CD14-positive monocyte (primary cell): ENCODE measurements around the gene PCDHGC4. TPM values are rescaled to one million over a fixed set of nuclear protein-coding genes. Genes with fewer than 3 reads are reported as not detected.

Experiments
- DNase-seq, 3 donors: peaks; one replicate each; pipeline ENCODE4 v3.0.0-alpha.2; 2011 to 2022
- H2AFZ ChIP-seq: 2 replicates; pipeline ENCODE4 v1.6.0; 2012; ENCODE audit warnings: mild to moderate bottlenecking, low read depth, low read length, inconsistent platforms; ENCODE audit not compliant: insufficient read depth, poor library complexity, severe bottlenecking
- H3K27ac ChIP-seq, 2 donors: 1 replicate in 1 of 2; 2 replicates in 1 of 2; pipeline ENCODE4 v1.5.1; 2012 to 2013; ENCODE audit warnings: low read length in 2 of 2, control low read depth in 1 of 2, inconsistent platforms in 1 of 2, low read depth in 1 of 2, mild to moderate bottlenecking in 1 of 2
- H3K27me3 ChIP-seq, 2 donors: one replicate each; pipeline versions ENCODE4 v1.6.0 to v1.6.1; 2011 to 2013; ENCODE audit warnings: low read length in 2 of 2; ENCODE audit not compliant: control insufficient read depth in 2 of 2, insufficient read depth in 2 of 2
- H3K36me3 ChIP-seq, 2 donors: replicated peaks in 1 of 2; 1 replicate in 1 of 2; 2 replicates in 1 of 2; pipeline versions ENCODE4 v1.5.1 to v1.6.1; 2012 to 2013; ENCODE audit warnings: low read length in 2 of 2, control low read depth in 1 of 2, inconsistent platforms in 1 of 2, mild to moderate bottlenecking in 1 of 2; ENCODE audit not compliant: insufficient read depth in 2 of 2, control insufficient read depth in 1 of 2
- H3K4me1 ChIP-seq, 2 donors: 1 replicate in 1 of 2; 2 replicates in 1 of 2; pipeline versions ENCODE4 v1.5.1 to v1.6.1; 2012 to 2013; ENCODE audit warnings: low read length in 2 of 2, control low read depth in 1 of 2, inconsistent platforms in 1 of 2, mild to moderate bottlenecking in 1 of 2, moderate library complexity in 1 of 2; ENCODE audit not compliant: insufficient read depth in 2 of 2, control insufficient read depth in 1 of 2
- H3K4me2 ChIP-seq: replicated peaks from 2 replicates; pipeline ENCODE3; 2012; ENCODE audit warnings: low read length, moderate library complexity, mild to moderate bottlenecking; ENCODE audit not compliant: poor library complexity, severe bottlenecking; ENCODE audit errors: extremely low read depth
- H3K4me3 ChIP-seq, 3 experiments: fragments of 200-600 bp in 1 of 3; sonication (generic) in 1 of 3; replicated peaks in 1 of 3; 1 replicate in 2 of 3; 2 replicates in 1 of 3; pipeline ENCODE4 v1.5.1; 2011 to 2013; ENCODE audit warnings: low read length in 3 of 3, mild to moderate bottlenecking in 3 of 3, control low read depth in 2 of 3, low read depth in 2 of 3, inconsistent platforms in 1 of 3, moderate library complexity in 1 of 3
- H3K79me2 ChIP-seq: 2 replicates; pipeline ENCODE4 v1.6.0; 2012; ENCODE audit warnings: mild to moderate bottlenecking, control low read depth, inconsistent platforms, low read length, moderate library complexity; ENCODE audit not compliant: insufficient read depth
- H3K9ac ChIP-seq: 2 replicates; pipeline ENCODE4 v1.6.0; 2017; ENCODE audit warnings: low read length, mild to moderate bottlenecking; ENCODE audit not compliant: insufficient read depth, poor library complexity, severe bottlenecking
- H3K9me3 ChIP-seq, 2 donors: replicated peaks in 1 of 2; 1 replicate in 1 of 2; 2 replicates in 1 of 2; pipeline versions ENCODE4 v1.5.1 to v1.6.1; 2012 to 2013; ENCODE audit warnings: low read length in 2 of 2, control low read depth in 1 of 2; ENCODE audit not compliant: control insufficient read depth in 1 of 2, insufficient read depth in 1 of 2
- H4K20me1 ChIP-seq: 2 replicates; pipeline ENCODE4 v1.6.0; 2012; ENCODE audit warnings: mild to moderate bottlenecking, low read length, control low read depth, moderate library complexity; ENCODE audit not compliant: insufficient read depth
- H3K27ac Mint-ChIP-seq, 7 donors: one replicate each; pipeline ENCODE4 v1.8.0; 2020; ENCODE audit warnings: mild to moderate bottlenecking in 7 of 7, mixed read lengths in 7 of 7, moderate library complexity in 6 of 7, inconsistent platforms in 2 of 7
- H3K27me3 Mint-ChIP-seq, 3 donors: one replicate each; pipeline ENCODE4 v1.8.0; 2021 to 2022; ENCODE audit warnings: low read depth in 3 of 3, mild to moderate bottlenecking in 3 of 3, mixed read lengths in 3 of 3, moderate library complexity in 3 of 3, inconsistent platforms in 1 of 3
- H3K36me3 Mint-ChIP-seq, 2 donors: one replicate each; pipeline ENCODE4 v1.8.0; 2020; ENCODE audit warnings: mixed read lengths in 2 of 2, inconsistent platforms in 1 of 2, mild to moderate bottlenecking in 1 of 2
- H3K4me1 Mint-ChIP-seq: one replicate; pipeline ENCODE4 v1.8.0; 2020; ENCODE audit warnings: mild to moderate bottlenecking, mixed read lengths
- H3K4me3 Mint-ChIP-seq, 2 donors: one replicate each; pipeline ENCODE4 v1.8.0; 2020; ENCODE audit warnings: mild to moderate bottlenecking in 2 of 2, mixed read lengths in 2 of 2, moderate library complexity in 1 of 2
- H3K9me3 Mint-ChIP-seq, 7 donors: one replicate each; pipeline ENCODE4 v1.8.0; 2020 to 2022; ENCODE audit warnings: mixed read lengths in 7 of 7, mild to moderate bottlenecking in 6 of 7, moderate library complexity in 6 of 7, inconsistent platforms in 2 of 7
- WGBS: methylation state at CpG from one replicate; pipeline ENCODE4 v1.1.5; 2013; ENCODE audit warnings: missing lambda C conversion rate; ENCODE audit not compliant: insufficient coverage; 5-methylcytosine and 5-hydroxymethylcytosine counted together
- intact Hi-C, 2 donors: fragments of 100-400 bp; cut with micrococcal nuclease; formaldehyde crosslinking; loops; one replicate each; pipeline versions ENCODE4 v1.15.0 to v1.15.1; 2023
- polyA plus RNA-seq, 3 donors: library from polyadenylated mRNA; depleted of rRNA in 1 of 3; unstranded in 2 of 3; stranded (reverse) in 1 of 3; fragments of 300-500 nt in 2 of 3; fragments of >200 nt in 1 of 3; fragmentation: Illumina TruSeq in 2 of 3; gene quantifications; 1 replicate in 2 of 3; 2 replicates in 1 of 3; pipeline ENCODE4 v1.2.3, GENCODE V29; 2012 to 2021
- TF ChIP-seq, protein P1 (sequence below): fragments of 200-600 bp; IDR thresholded peaks from one replicate; pipeline ENCODE4 v1.8.0; 2022; ENCODE audit warnings: antibody characterized with exemption, mild to moderate bottlenecking

PCDHGC4 gene
- polyA plus RNA-seq, 3 donors, result not detected

DNA sequence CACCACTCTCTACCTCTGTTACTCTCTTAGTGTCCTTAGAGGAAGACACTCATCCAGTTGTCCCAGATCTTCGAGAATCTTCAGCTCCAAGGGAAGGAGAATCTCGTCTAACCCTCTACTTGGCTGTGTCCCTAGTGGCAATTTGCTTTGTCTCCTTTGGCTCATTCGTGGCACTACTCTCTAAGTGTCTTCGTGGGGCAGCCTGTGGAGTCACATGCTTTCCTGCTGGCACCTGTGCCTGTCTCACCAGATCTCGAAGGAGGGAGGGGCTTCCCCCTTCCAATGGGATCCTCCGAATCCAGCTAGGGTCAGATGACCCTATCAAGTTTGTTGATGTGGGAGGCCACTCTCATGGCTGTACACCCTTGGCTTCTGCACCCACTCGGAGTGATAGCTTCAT lies 2.3 kb downstream of the PCDHGC4 start:
- intact Hi-C loops, result no loop called here
- H3K9me3 Mint-ChIP-seq, result peaks cover 0 to 23% (median 10%) of the 10 kb centered on the region in 7 donors
- 83% methylated on average over 5 of the region's 7 CpGs for WGBS
- Histone ChIP-seq H3K4me2 (no peak overlapping the region), H3K36me3 (no peaks in the 10 kb centered on the region), H3K79me2 (no peaks in the 10 kb centered on the region), H2AFZ (no peak overlapping the region), H3K27ac (no peak overlapping the region), H4K20me1 (no peaks in the 10 kb centered on the region), H3K9ac (no peak overlapping the region), H3K27me3 (peaks cover 54 to 95% of the 10 kb centered on the region in 2 donors), H3K9me3 (peaks cover 2 to 33% of the 10 kb centered on the region in 2 donors), H3K4me1 (peaks cover 8 to 10% of the 10 kb centered on the region in 2 donors), H3K4me3 (no peak overlapping the region)
- DNase-seq, result no peak
- no peak overlapping the region for H3K27ac Mint-ChIP-seq
- TF ChIP-seq, protein P1, sequence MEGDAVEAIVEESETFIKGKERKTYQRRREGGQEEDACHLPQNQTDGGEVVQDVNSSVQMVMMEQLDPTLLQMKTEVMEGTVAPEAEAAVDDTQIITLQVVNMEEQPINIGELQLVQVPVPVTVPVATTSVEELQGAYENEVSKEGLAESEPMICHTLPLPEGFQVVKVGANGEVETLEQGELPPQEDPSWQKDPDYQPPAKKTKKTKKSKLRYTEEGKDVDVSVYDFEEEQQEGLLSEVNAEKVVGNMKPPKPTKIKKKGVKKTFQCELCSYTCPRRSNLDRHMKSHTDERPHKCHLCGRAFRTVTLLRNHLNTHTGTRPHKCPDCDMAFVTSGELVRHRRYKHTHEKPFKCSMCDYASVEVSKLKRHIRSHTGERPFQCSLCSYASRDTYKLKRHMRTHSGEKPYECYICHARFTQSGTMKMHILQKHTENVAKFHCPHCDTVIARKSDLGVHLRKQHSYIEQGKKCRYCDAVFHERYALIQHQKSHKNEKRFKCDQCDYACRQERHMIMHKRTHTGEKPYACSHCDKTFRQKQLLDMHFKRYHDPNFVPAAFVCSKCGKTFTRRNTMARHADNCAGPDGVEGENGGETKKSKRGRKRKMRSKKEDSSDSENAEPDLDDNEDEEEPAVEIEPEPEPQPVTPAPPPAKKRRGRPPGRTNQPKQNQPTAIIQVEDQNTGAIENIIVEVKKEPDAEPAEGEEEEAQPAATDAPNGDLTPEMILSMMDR, result no peak
- peaks cover 15% of the 10 kb centered on the region for H3K4me1 Mint-ChIP-seq
- H3K27me3 Mint-ChIP-seq, result peaks cover 75 to 93% (median 84%) of the 10 kb centered on the region in 3 donors
- no peak overlapping the region for H3K4me3 Mint-ChIP-seq
- H3K36me3 Mint-ChIP-seq, result no peaks in the 10 kb centered on the region

DNA sequence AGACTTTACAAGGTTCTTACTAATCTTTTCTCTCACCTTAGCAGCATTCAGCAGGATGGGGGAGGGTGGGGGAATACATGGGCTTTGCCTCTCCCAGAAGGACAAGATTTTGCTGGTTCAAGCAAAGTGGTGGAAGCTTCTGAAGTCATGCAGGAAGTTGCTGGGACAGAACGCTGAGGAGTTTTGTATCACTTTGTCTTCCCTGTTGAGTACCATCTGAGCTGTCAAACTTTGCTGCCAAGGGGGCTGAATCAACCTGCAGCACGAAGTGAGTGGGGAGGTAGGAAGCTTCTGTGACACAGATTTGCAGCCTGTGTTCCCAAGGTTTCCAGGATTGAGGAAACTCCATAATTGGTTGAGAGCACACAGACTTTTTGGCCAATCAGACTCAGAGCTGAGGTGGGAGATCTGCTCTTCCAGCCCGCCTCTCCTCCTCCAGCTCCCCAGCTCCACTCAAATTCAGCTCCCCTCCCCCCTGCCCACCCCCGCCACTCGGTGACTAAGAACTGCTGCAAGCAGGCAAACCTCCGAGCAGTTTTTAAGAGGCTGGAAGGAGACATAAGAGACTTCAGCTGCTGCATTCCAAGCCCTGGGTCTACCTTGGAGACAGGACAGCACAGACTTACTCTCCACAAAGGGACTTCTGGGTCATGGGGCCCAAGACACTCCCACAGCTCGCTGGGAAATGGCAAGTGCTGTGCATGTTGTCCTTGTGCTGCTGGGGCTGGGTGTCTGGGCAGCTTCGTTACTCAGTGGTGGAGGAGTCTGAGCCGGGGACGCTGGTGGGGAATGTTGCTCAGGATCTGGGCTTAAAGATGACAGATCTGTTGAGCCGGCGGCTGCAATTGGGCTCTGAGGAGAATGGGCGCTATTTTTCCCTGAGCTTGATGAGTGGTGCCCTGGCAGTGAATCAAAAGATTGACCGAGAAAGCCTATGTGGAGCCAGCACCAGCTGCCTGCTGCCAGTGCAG lies 4.0 kb downstream of the PCDHGC4 start, which contains the start of gene PCDHGC5:
PCDHGC5 (plus strand) TSS at position 491 of the 971 bp plus-strand sequence; CDS start at position 651, 160 bp downstream.
- Mint-ChIP-seq H3K27me3 (peaks cover 75 to 93% (median 84%) of the 10 kb centered on the region in 3 donors), H3K27ac (no peak within 1 kb of the TSS), H3K4me3 (peak within 1 kb of the TSS in 1 of 2 donors; percentile 47), H3K9me3 (peaks cover 0 to 32% (median 13%) of the 10 kb centered on the region in 7 donors), H3K4me1 (peaks cover 22% of the 10 kb centered on the region), H3K36me3 (no peaks in the 10 kb centered on the region)
- no peak within 1 kb of the TSS for H3K9ac ChIP-seq
- H2AFZ ChIP-seq, result no peak within 1 kb of the TSS
- H3K4me3 ChIP-seq, result no peak within 1 kb of the TSS
- WGBS, result 84% methylated on average over 10 of the region's 14 CpGs
- peaks cover 3 to 43% of the 10 kb centered on the region in 2 donors for H3K9me3 ChIP-seq
- no peaks in the 10 kb centered on the region for H4K20me1 ChIP-seq
- H3K27ac ChIP-seq, result no peak within 1 kb of the TSS
- H3K79me2 ChIP-seq, result no peaks in the 10 kb centered on the region
- H3K27me3 ChIP-seq, result peaks cover 57 to 98% of the 10 kb centered on the region in 2 donors
- H3K4me2 ChIP-seq, result no peak within 1 kb of the TSS
- H3K4me1 ChIP-seq, result peaks cover 13 to 15% of the 10 kb centered on the region in 2 donors
- H3K36me3 ChIP-seq, result no peaks in the 10 kb centered on the region
- DNase-seq, result no peak
- intact Hi-C loops, result no loop called here
- TF ChIP-seq, protein P1, result no peak
